Measurements from ENCODE around the gene ANKRD12. TPM values are rescaled to one million over a fixed set of nuclear protein-coding genes. Genes with fewer than 3 reads are reported as not detected.

The ANKRD12 gene
- total and polyA plus RNA-seq, 4 donors: 2.7 to 59.7 (median 17.3) TPM

DNA sequence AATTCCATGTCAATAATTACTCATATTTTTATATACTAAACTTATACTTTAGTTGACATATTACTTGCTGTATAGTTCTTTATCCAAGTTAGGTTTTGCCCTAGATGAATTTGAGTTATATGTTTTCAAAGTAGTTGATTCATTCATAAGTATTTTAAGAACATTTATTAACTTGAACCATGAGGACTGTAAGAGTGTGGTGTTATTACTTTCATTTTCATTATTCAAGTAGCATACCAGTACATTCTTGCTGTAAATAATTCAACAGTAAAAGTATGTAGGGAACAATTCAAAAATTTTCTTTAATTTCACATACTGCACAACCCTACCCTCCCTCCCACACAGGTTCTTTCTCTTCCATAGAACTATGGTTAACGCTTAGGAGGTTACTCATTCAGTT lies 75.4 kb downstream of the ANKRD12 start:
- Histone ChIP-seq H3K36me3 (ENCODE audit: control insufficient read depth in 4 of 4, insufficient read depth in 3 of 4, low read depth in 1 of 4, low read length in 3 of 4) (peaks cover 6 to 42% (median 16%) of the 10 kb centered on the region in 4 donors), H3K27me3 (ENCODE audit: control insufficient read depth in 4 of 4, insufficient read depth in 4 of 4, low read length in 3 of 4) (no peaks in the 10 kb centered on the region), H3K27ac (ENCODE audit: low read depth in 1 of 2, low read length in 2 of 2) (no peak overlapping the region), H3K4me3 (ENCODE audit: low read depth in 1 of 3, low read length in 3 of 3) (no peak overlapping the region), H3K9me3 (ENCODE audit: control insufficient read depth in 4 of 4, low read length in 3 of 4) (no peaks in the 10 kb centered on the region), H3K4me1 (ENCODE audit: control insufficient read depth in 4 of 4, insufficient read depth in 4 of 4, low read length in 3 of 4) (no peaks in the 10 kb centered on the region), H3K9ac (ENCODE audit: low read depth in 1 of 2, low read length in 2 of 2) (no peak overlapping the region)
- DNase-seq (ENCODE audit: low spot score): no peak
- TF ChIP-seq EGR1 (IDR thresholded peaks at IDR 0.05; ENCODE audit: low read depth in 2 of 2) (no peak), NR2F2 (IDR thresholded peaks at IDR 0.05) (no peak), YY1 (IDR thresholded peaks at IDR 0.05) (no peak), HNF4A (conservative IDR thresholded peaks at IDR 0.05) (no peak), TAF1 (conservative IDR thresholded peaks at IDR 0.05) (no peak), FOXA1 (IDR thresholded peaks at IDR 0.05) (no peak), RAD21 (IDR thresholded peaks at IDR 0.05) (no peak), GABPA (IDR thresholded peaks at IDR 0.05 in 1 of 2, conservative IDR thresholded peaks at IDR 0.05 in 1 of 2) (no peak), JUND (IDR thresholded peaks at IDR 0.05) (no peak)
- TF ChIP-seq, protein P1, sequence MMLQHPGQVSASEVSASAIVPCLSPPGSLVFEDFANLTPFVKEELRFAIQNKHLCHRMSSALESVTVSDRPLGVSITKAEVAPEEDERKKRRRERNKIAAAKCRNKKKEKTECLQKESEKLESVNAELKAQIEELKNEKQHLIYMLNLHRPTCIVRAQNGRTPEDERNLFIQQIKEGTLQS (IDR thresholded peaks at IDR 0.05): no peak
- WGBS: 94% methylated on average over 1 of the region's 1 CpG

DNA sequence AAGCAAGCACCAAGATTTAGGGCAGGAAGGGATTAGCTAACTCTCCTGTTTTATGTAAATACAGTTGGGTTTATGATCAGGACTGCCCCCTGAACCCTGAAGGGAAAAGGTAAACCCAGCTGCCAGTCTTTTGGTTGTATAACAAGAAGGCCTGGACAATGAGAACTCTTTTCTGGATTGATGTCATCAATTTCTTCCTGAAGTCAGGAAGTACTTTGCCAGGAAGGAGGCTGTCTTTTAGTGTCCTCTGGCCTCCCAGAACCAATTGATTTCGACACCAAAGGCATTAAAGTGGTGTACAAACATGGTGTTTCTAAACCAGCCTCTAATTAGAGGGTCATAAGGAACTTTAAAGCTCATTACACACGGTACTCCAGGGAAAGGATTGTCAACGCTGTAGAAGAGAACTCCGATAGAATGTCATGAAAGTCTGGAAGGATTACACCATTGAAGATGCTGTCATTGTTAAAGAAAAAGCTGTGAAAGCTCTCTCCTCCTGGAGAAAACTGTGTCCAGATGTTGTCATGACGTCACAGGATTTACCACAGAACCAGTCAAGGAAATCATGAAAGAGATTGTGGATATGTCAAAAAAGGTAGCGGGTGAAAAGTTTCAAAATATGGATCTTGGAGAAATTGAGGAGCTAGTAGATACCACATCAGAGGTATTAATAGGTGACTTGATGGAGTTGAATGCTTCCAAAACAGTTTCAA lies 78.8 kb downstream of the ANKRD12 start:
- Histone ChIP-seq H3K9ac (ENCODE audit: low read depth in 1 of 2, low read length in 2 of 2) (no peak overlapping the region), H3K4me1 (ENCODE audit: control insufficient read depth in 4 of 4, insufficient read depth in 4 of 4, low read length in 3 of 4) (no peaks in the 10 kb centered on the region), H3K9me3 (ENCODE audit: control insufficient read depth in 4 of 4, low read length in 3 of 4) (no peaks in the 10 kb centered on the region), H3K27me3 (ENCODE audit: control insufficient read depth in 4 of 4, insufficient read depth in 4 of 4, low read length in 3 of 4) (no peaks in the 10 kb centered on the region), H3K36me3 (ENCODE audit: control insufficient read depth in 4 of 4, insufficient read depth in 3 of 4, low read depth in 1 of 4, low read length in 3 of 4) (peaks cover 4 to 54% (median 19%) of the 10 kb centered on the region in 4 donors), H3K27ac (ENCODE audit: low read depth in 1 of 2, low read length in 2 of 2) (no peak overlapping the region), H3K4me3 (ENCODE audit: low read depth in 1 of 3, low read length in 3 of 3) (no peak overlapping the region)
- no peak for TF ChIP-seq RAD21 (IDR thresholded peaks at IDR 0.05)
- no peak for TF ChIP-seq RXRA (IDR thresholded peaks at IDR 0.05)
- TF ChIP-seq SP1 (IDR thresholded peaks at IDR 0.05): no peak
- TF ChIP-seq JUND (IDR thresholded peaks at IDR 0.05): no peak
- no peak for TF ChIP-seq GABPA (IDR thresholded peaks at IDR 0.05 in 1 of 2, conservative IDR thresholded peaks at IDR 0.05 in 1 of 2)
- TF ChIP-seq, protein P2, sequence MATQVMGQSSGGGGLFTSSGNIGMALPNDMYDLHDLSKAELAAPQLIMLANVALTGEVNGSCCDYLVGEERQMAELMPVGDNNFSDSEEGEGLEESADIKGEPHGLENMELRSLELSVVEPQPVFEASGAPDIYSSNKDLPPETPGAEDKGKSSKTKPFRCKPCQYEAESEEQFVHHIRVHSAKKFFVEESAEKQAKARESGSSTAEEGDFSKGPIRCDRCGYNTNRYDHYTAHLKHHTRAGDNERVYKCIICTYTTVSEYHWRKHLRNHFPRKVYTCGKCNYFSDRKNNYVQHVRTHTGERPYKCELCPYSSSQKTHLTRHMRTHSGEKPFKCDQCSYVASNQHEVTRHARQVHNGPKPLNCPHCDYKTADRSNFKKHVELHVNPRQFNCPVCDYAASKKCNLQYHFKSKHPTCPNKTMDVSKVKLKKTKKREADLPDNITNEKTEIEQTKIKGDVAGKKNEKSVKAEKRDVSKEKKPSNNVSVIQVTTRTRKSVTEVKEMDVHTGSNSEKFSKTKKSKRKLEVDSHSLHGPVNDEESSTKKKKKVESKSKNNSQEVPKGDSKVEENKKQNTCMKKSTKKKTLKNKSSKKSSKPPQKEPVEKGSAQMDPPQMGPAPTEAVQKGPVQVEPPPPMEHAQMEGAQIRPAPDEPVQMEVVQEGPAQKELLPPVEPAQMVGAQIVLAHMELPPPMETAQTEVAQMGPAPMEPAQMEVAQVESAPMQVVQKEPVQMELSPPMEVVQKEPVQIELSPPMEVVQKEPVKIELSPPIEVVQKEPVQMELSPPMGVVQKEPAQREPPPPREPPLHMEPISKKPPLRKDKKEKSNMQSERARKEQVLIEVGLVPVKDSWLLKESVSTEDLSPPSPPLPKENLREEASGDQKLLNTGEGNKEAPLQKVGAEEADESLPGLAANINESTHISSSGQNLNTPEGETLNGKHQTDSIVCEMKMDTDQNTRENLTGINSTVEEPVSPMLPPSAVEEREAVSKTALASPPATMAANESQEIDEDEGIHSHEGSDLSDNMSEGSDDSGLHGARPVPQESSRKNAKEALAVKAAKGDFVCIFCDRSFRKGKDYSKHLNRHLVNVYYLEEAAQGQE (IDR thresholded peaks at IDR 0.05): no peak
- no peak for TF ChIP-seq YY1 (IDR thresholded peaks at IDR 0.05)
- no peak for TF ChIP-seq EGR1 (IDR thresholded peaks at IDR 0.05; ENCODE audit: low read depth in 2 of 2)
- TF ChIP-seq HNF4A (conservative IDR thresholded peaks at IDR 0.05): no peak
- TF ChIP-seq, protein P1 (IDR thresholded peaks at IDR 0.05): no peak
- TF ChIP-seq, protein P3, sequence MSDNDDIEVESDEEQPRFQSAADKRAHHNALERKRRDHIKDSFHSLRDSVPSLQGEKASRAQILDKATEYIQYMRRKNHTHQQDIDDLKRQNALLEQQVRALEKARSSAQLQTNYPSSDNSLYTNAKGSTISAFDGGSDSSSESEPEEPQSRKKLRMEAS (IDR thresholded peaks at IDR 0.05): no peak
- TF ChIP-seq, protein P4, sequence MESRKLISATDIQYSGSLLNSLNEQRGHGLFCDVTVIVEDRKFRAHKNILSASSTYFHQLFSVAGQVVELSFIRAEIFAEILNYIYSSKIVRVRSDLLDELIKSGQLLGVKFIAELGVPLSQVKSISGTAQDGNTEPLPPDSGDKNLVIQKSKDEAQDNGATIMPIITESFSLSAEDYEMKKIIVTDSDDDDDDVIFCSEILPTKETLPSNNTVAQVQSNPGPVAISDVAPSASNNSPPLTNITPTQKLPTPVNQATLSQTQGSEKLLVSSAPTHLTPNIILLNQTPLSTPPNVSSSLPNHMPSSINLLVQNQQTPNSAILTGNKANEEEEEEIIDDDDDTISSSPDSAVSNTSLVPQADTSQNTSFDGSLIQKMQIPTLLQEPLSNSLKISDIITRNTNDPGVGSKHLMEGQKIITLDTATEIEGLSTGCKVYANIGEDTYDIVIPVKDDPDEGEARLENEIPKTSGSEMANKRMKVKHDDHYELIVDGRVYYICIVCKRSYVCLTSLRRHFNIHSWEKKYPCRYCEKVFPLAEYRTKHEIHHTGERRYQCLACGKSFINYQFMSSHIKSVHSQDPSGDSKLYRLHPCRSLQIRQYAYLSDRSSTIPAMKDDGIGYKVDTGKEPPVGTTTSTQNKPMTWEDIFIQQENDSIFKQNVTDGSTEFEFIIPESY (IDR thresholded peaks at IDR 0.05): no peak
- no peak for TF ChIP-seq NR2F2 (IDR thresholded peaks at IDR 0.05)
- TF ChIP-seq FOXA2 (IDR thresholded peaks at IDR 0.05): no peak
- TF ChIP-seq, protein P5, sequence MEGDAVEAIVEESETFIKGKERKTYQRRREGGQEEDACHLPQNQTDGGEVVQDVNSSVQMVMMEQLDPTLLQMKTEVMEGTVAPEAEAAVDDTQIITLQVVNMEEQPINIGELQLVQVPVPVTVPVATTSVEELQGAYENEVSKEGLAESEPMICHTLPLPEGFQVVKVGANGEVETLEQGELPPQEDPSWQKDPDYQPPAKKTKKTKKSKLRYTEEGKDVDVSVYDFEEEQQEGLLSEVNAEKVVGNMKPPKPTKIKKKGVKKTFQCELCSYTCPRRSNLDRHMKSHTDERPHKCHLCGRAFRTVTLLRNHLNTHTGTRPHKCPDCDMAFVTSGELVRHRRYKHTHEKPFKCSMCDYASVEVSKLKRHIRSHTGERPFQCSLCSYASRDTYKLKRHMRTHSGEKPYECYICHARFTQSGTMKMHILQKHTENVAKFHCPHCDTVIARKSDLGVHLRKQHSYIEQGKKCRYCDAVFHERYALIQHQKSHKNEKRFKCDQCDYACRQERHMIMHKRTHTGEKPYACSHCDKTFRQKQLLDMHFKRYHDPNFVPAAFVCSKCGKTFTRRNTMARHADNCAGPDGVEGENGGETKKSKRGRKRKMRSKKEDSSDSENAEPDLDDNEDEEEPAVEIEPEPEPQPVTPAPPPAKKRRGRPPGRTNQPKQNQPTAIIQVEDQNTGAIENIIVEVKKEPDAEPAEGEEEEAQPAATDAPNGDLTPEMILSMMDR (IDR thresholded peaks at IDR 0.05; ENCODE audit: low read depth, low read length, missing input control): no peak
- TF ChIP-seq FOXA1 (IDR thresholded peaks at IDR 0.05): no peak
- no peak for TF ChIP-seq TAF1 (conservative IDR thresholded peaks at IDR 0.05)
- WGBS: 89% methylated on average over 6 of the region's 6 CpGs
- no peak for DNase-seq (ENCODE audit: low spot score)

Data from liver (tissue), 9 donors.